Karpas-422 (cell line): ENCODE data around the gene G3BP2. TPM values are rescaled to one million over a fixed set of nuclear protein-coding genes. Genes with fewer than 3 reads are reported as not detected.
"Not testable (repeated sequence)": the region's sequence is repeated elsewhere in the genome, so short reads cannot be mapped to it uniquely, and the experiment has no call there.

ENCODE experiments used
- DNase-seq: peaks from one replicate; pipeline ENCODE4 v3.0.0-alpha.2; 2015
- H2AFZ ChIP-seq: fragments of 200-600 bp; sonication (generic); 2 replicates; pipeline ENCODE4 v1.6.1; 2014; ENCODE audit warnings: antibody characterized with exemption, low read length, mixed read lengths
- H3K27ac ChIP-seq: fragments of 200-600 bp; sonication (generic); 2 replicates; pipeline ENCODE4 v1.5.1; 2014; ENCODE audit warnings: mild to moderate bottlenecking, low read length, moderate library complexity
- H3K27me3 ChIP-seq: fragments of 200-600 bp; sonication (generic); 2 replicates; pipeline ENCODE4 v1.6.1; 2014; ENCODE audit warnings: low read length, mixed read lengths
- H3K36me3 ChIP-seq: fragments of 200-600 bp; sonication (generic); 2 replicates; pipeline ENCODE4 v1.6.1; 2014; ENCODE audit warnings: low read length, mixed read lengths; ENCODE audit not compliant: insufficient read depth
- H3K4me1 ChIP-seq: fragments of 200-600 bp; sonication (generic); 2 replicates; pipeline ENCODE4 v1.6.1; 2014; ENCODE audit warnings: mild to moderate bottlenecking, low read length, mixed read lengths
- H3K4me2 ChIP-seq: fragments of 200-600 bp; sonication (generic); 2 replicates; pipeline ENCODE4 v1.6.1; 2014; ENCODE audit warnings: low read length, low read depth, mild to moderate bottlenecking; ENCODE audit not compliant: poor library complexity, severe bottlenecking
- H3K4me3 ChIP-seq: fragments of 200-600 bp; sonication (generic); 2 replicates; pipeline ENCODE4 v1.5.1; 2014; ENCODE audit warnings: mild to moderate bottlenecking, antibody characterized with exemption, low read length, mixed read lengths
- H3K79me2 ChIP-seq: fragments of 200-600 bp; sonication (generic); 2 replicates; pipeline ENCODE4 v1.6.1; 2014; ENCODE audit warnings: mild to moderate bottlenecking, low read length, mixed read lengths
- H3K9ac ChIP-seq: fragments of 200-600 bp; sonication (generic); 2 replicates; pipeline ENCODE4 v1.6.0; 2014; ENCODE audit warnings: low read length
- H3K9me2 ChIP-seq: fragments of 200-600 bp; sonication (generic), shearing (Covaris generic); replicated peaks from 2 replicates; pipeline ENCODE4 v1.6.0; 2014; ENCODE audit warnings: mild to moderate bottlenecking, low read length, moderate library complexity; ENCODE audit not compliant: insufficient read depth
- H3K9me3 ChIP-seq: fragments of 300-700, 200-600 bp; sonication (generic); 2 replicates; pipeline ENCODE4 v1.6.1; 2014; ENCODE audit warnings: low read length, mixed read lengths
- H4K20me1 ChIP-seq: fragments of 200-600 bp; sonication (generic); 2 replicates; pipeline ENCODE4 v1.6.1; 2014; ENCODE audit warnings: mild to moderate bottlenecking, antibody characterized with exemption, low read length, low read depth; ENCODE audit not compliant: insufficient read depth
- total RNA-seq: library from RNA; depleted of rRNA; stranded (reverse); fragments of >200 nt; shearing (Covaris generic); gene quantifications from 2 replicates; pipeline ENCODE4 v1.2.3, GENCODE V29; 2014; ENCODE audit warnings: low replicate concordance; rRNA removed

Gene G3BP2
- 50.5 and 81.0 TPM in 2 replicates for total RNA-seq

DNA sequence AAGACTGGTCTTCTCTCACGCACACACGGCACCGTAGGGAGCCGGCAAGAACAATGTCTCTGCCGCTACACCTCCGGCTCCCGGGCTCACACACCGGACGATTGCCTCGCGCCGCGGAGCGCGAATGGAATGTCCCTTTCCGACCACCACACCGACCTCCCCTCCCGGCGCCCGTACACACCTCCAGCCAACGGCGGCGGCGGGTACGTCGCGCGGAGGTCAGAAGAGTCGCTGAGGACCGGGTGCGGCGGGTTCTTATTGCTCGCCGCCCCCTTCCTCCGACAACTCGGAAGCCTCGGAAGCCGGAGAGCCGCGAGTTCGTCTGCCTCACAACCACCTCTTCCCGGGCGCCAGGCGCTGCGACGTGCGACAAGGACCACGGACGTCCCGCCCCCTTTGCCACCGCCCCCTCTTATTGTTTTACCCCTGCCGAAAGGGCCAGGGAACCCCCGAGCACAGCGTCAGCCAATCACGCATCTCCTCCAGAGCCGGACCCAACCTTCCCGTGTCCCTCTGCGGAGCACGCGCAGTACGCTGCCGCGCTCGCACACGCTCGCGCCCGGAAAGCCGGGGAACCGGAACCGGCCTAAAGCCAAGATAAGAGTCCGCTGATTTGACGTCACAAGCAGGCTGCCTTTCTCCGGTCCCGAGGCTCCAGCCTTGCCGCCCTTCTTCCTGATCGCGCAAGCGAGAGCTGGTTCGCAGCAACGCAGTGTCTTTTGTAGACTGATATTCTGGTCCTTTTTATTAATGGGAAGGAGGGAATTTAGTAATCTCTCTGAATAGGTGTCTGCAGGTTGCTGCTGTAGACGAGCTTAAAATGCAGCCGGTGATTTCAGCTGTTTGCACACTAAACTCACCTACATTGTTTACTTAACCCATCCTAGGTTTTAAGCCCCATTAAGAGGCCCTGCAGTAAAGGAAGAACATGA is at the start of gene G3BP2:
Gene G3BP2 (minus strand): TSS at position 385 of the 932 bp plus-strand sequence. CDS start 11,386 bp downstream, outside the sequence.
- Histone ChIP-seq H3K9me3 (no peaks in the 10 kb centered on the region), H4K20me1 (peaks cover 46% of the 10 kb centered on the region), H3K4me3 (peak within 1 kb of the TSS; percentile 93), H3K9me2 (no peaks in the 10 kb centered on the region), H3K27me3 (no peaks in the 10 kb centered on the region), H3K4me2 (peak within 1 kb of the TSS; percentile 96), H3K27ac (peak within 1 kb of the TSS; percentile 83), H3K9ac (peak within 1 kb of the TSS; percentile 92), H2AFZ (peak within 1 kb of the TSS; percentile 50; the same call in 1 of the 2 replicates), H3K79me2 (peaks cover 52% of the 10 kb centered on the region), H3K4me1 (peaks cover 42% of the 10 kb centered on the region), H3K36me3 (0 out of 2 replicates have a peak, but pooled peaks cover 4% of the 10 kb centered on the region)
- peak; percentile 100 for DNase-seq

DNA sequence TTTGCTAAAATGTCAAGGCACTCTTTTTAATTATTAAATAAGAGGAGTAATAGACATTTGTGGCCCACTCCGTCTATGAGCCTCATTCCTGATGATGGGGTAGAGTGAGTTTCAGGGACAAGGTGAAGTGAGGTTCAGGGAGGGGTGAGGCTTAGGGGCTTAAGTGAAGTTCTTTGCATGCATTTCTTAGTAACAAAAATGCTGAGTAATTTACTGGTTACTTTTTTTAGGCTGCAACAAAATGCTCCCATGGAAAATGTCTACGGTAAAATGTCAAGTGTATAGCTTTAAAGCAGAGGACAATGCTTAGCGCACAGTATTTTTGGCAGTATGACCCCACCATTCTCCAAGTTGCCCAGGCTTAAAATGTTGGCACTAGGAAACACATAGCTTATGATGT is 49.2 kb upstream of the G3BP2 start:
- H3K27me3 ChIP-seq = no peaks in the 10 kb centered on the region
- no peaks in the 10 kb centered on the region for H3K9me2 ChIP-seq
- no peak overlapping the region for H3K9ac ChIP-seq
- no peak overlapping the region for H2AFZ ChIP-seq
- no peak for DNase-seq
- H3K27ac ChIP-seq = no peak overlapping the region
- peaks cover 46% of the 10 kb centered on the region for H3K4me1 ChIP-seq
- H3K4me3 ChIP-seq = no peak overlapping the region
- no peak overlapping the region for H3K4me2 ChIP-seq
- peaks cover 29% of the 10 kb centered on the region for H3K79me2 ChIP-seq
- 0 out of 2 replicates have a peak, but pooled peaks cover 3% of the 10 kb centered on the region for H4K20me1 ChIP-seq
- no peaks in the 10 kb centered on the region for H3K9me3 ChIP-seq
- no peaks in the 10 kb centered on the region for H3K36me3 ChIP-seq

DNA sequence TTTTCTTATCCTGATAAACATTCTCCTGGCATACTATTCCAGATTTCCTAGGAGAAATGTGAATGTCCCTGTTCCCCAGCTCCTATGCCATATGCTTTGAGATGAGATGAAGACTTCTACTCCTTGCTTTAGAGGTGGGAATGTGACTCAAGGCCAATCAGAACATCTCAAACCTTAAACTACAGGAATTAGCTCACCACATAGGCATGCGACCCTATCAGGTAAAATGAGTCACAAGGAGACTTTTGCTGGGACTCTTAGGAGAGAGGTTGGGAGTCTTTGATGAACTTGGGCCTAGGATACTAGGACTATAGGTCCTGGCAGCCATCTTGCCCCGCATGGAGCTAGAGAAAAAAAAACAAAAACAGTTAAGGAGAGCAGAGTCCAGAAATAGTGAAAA is 45.3 kb upstream of the G3BP2 start:
- Histone ChIP-seq H3K4me3 (no peak overlapping the region), H2AFZ (no peak overlapping the region), H3K9ac (no peak overlapping the region), H3K9me2 (no peaks in the 10 kb centered on the region), H3K9me3 (no peaks in the 10 kb centered on the region), H3K36me3 (no peaks in the 10 kb centered on the region), H4K20me1 (0 out of 2 replicates have a peak, but pooled peaks cover 3% of the 10 kb centered on the region), H3K4me2 (no peak overlapping the region), H3K27me3 (no peaks in the 10 kb centered on the region), H3K4me1 (peaks cover 21% of the 10 kb centered on the region), H3K27ac (no peak overlapping the region), H3K79me2 (no peaks in the 10 kb centered on the region)
- DNase-seq = no peak

DNA sequence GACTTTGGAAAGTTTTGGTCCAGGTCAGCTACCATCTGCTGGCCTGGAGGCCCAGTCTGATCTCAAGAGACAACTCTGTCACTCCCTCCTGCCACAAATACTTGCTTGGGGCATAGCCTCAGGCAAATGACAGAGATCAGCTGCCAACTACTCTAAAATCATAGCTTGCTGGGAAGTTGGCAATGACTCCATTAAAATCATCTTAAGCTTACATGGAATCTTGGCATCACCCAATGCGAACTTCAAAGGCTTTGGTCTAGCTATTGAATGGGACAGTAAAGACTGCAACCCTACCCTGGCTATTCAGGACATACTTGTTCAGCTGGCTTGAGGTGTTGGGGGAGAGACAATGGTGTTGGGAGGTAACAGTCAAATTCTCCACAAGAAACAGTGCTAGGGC is 44.2 kb upstream of the G3BP2 start:
- H3K27ac ChIP-seq = no peak overlapping the region
- H3K36me3 ChIP-seq = no peaks in the 10 kb centered on the region
- peaks cover 14% of the 10 kb centered on the region for H3K4me1 ChIP-seq
- no peak for DNase-seq
- no peak overlapping the region for H2AFZ ChIP-seq
- no peaks in the 10 kb centered on the region for H3K9me2 ChIP-seq
- no peak overlapping the region for H3K4me3 ChIP-seq
- no peaks in the 10 kb centered on the region for H3K27me3 ChIP-seq
- no peak overlapping the region for H3K9ac ChIP-seq
- H3K4me2 ChIP-seq = no peak overlapping the region
- no peaks in the 10 kb centered on the region for H3K9me3 ChIP-seq
- H3K79me2 ChIP-seq = no peaks in the 10 kb centered on the region
- no peaks in the 10 kb centered on the region for H4K20me1 ChIP-seq

DNA sequence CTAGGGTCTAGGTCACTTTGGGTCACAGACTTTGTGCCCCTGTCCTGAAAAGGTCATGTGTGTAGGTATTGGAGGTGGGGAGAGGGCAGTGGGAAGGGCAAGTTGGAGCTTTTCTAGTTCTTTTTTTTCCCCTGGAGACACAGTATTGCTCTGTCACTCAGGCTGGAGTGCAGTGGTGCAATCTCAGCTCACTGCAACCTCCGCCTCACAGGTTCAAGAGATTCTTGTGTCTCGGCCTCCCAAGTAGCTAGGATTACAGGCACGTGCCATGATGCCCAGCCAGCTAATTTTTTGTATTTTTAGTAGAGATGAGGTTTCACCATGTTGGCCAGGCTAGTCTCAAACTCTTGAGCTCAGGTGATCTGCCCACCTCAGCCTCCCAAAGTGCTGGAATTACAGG is 42.8 kb upstream of the G3BP2 start:
- not testable (repeated sequence) for H3K79me2 ChIP-seq

DNA sequence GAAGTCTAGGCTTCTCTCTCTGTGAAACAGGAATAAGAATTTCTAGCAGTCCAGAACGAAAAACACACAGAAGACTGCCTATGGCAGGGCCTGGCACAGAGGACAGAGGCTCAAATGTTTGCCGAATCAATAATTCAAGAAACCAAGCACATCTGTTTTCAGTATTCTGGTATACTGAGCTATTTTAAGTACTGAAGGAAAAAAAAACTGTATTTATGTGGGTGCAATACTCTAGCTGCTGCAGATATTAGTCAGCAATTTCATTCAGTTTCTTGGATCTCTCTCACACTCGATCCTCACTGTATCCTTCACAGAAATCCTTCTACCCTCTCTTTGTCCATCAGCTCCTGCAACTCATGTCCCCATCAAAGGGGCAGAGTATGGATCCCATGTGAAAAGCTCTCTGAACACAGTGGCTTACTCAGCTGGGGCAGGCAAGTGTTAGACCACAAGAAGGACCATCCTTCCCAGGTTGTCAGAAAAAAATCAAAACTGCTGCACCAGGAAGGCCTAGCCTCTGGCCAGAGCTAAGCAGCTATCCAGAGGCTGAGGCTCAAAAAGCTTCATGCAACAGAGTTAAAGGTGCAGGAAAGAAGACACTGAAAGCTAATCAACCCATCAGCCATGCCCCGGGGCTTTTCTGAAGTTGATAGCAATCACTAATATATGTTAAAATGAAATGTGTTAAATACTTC is 42.0 kb upstream of the G3BP2 start:
- Histone ChIP-seq H3K27me3 (no peaks in the 10 kb centered on the region), H3K4me2 (no peak overlapping the region), H3K4me1 (peaks cover 14% of the 10 kb centered on the region), H3K9ac (no peak overlapping the region), H2AFZ (no peak overlapping the region), H3K9me3 (no peaks in the 10 kb centered on the region), H4K20me1 (no peaks in the 10 kb centered on the region), H3K36me3 (no peaks in the 10 kb centered on the region), H3K79me2 (no peaks in the 10 kb centered on the region), H3K27ac (no peak overlapping the region), H3K4me3 (no peak overlapping the region), H3K9me2 (no peaks in the 10 kb centered on the region)
- no peak for DNase-seq

More for the DNA sequence above, 42.8 kb upstream of the G3BP2 start:
- H3K4me3 ChIP-seq, H3K9ac ChIP-seq, H3K4me2 ChIP-seq, H3K27me3 ChIP-seq, H3K27ac ChIP-seq, DNase-seq, H2AFZ ChIP-seq, H3K9me3 ChIP-seq, H3K36me3 ChIP-seq, H3K9me2 ChIP-seq, H4K20me1 ChIP-seq: not testable (repeated sequence)
- peaks cover 14% of the 10 kb centered on the region for H3K4me1 ChIP-seq

DNA sequence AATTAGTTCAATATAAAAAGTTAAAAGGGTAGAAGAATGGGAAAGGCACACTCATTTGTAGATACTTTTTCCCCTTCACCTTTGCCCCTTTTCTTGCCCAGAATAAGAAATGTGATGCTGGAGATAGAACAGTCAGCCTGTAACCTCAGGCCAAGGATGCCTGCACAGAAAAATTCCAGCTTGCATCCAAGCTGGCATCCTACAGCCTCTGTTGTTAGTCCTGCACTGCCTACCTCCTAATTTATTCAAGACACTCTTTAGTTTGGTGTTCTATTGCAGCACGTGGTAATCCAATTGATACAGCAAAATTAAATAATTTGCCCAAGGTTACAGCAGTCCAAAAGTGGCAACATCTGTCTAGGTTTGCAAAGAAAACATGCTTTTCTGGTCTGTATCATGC is 41.5 kb upstream of the G3BP2 start:
- H3K4me1 ChIP-seq = peaks cover 10% of the 10 kb centered on the region
- no peaks in the 10 kb centered on the region for H3K79me2 ChIP-seq
- no peak overlapping the region for H3K27ac ChIP-seq
- H2AFZ ChIP-seq = no peak overlapping the region
- no peak overlapping the region for H3K4me2 ChIP-seq
- H3K36me3 ChIP-seq = no peaks in the 10 kb centered on the region
- H3K9me3 ChIP-seq = no peaks in the 10 kb centered on the region
- no peak overlapping the region for H3K9ac ChIP-seq
- no peaks in the 10 kb centered on the region for H3K27me3 ChIP-seq
- no peak for DNase-seq
- no peaks in the 10 kb centered on the region for H3K9me2 ChIP-seq
- H4K20me1 ChIP-seq = no peaks in the 10 kb centered on the region
- H3K4me3 ChIP-seq = no peak overlapping the region

DNA sequence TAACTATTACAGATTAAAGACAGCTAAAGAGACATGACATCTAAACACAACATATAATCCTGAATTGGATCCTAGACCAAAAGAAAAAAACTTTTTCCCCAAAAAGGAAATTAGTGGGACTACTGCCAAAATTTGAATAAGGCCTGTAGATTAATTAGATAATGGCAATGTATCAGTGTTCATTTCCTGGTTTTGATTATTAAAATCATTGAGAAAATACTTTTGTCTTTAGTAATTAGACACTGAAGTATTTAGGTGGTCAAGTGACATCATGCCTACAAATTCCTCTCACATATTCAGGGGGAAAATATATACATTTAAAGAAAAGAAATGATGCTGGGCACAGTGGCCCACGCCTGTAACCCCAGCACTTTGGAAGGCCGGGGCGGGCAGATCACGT is 40.8 kb upstream of the G3BP2 start:
- H3K27me3 ChIP-seq = no peaks in the 10 kb centered on the region
- no peak overlapping the region for H3K27ac ChIP-seq
- H3K4me1 ChIP-seq = peaks cover 5% of the 10 kb centered on the region; the same call in 1 of the 2 replicates
- H3K9ac ChIP-seq = no peak overlapping the region
- no peaks in the 10 kb centered on the region for H3K9me2 ChIP-seq
- H3K4me2 ChIP-seq = no peak overlapping the region
- H2AFZ ChIP-seq = no peak overlapping the region
- H3K4me3 ChIP-seq = no peak overlapping the region
- no peaks in the 10 kb centered on the region for H4K20me1 ChIP-seq
- no peaks in the 10 kb centered on the region for H3K79me2 ChIP-seq
- DNase-seq = no peak
- H3K9me3 ChIP-seq = no peaks in the 10 kb centered on the region
- H3K36me3 ChIP-seq = no peaks in the 10 kb centered on the region
